Measurements from ENCODE around the gene SMCR8. TPM values are rescaled to one million over a fixed set of nuclear protein-coding genes. Genes with fewer than 3 reads are reported as not detected.

SMCR8 gene
- total and polyA plus RNA-seq, 2 of the 8 experiments (the other 6 are each of a cell fraction or from before 2014, with no cell fraction given) = 6.9 to 18.5 TPM

DNA sequence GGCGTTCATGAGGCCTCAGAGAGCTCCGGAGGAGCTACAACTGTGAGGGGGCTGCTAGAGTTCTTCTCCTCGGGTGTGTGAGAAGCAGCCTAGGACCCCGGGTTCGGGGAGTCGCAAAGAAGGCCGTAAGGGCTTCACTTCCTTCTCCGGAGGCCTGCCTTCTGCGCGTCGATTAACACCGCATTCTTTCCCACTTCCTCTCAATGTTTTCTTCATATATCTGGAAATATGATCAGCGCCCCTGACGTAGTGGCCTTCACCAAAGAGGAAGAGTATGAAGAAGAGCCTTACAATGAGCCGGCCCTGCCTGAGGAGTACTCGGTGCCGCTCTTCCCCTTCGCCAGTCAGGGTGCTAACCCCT, 449 bp downstream of the SMCR8 start (continued):
- TF ChIP-seq TCF12 (IDR thresholded peaks at IDR 0.05; ENCODE audit: low read depth, low read length) = no peak
- TF ChIP-seq POLR2AphosphoS5 (IDR thresholded peaks at IDR 0.05; ENCODE audit: low read depth, low read length) = no peak
- TF ChIP-seq, protein P1, sequence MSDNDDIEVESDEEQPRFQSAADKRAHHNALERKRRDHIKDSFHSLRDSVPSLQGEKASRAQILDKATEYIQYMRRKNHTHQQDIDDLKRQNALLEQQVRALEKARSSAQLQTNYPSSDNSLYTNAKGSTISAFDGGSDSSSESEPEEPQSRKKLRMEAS (IDR thresholded peaks at IDR 0.05) = no peak
- no peak for TF ChIP-seq YY1 (IDR thresholded peaks at IDR 0.05; ENCODE audit: low read depth, low read length)
